GM18868 (cell line): Measurements from ENCODE around the gene S1PR5.
A peak's percentile ranks its signal among the peaks of the same experiment; 100 is the strongest.

Experiments used
- ATAC-seq: cut with Tn5 transposase; IDR thresholded peaks from one replicate; pipeline ENCODE4 v1.9.1; 2021; ENCODE audit warnings: mild to moderate bottlenecking, moderate library complexity; ENCODE audit not compliant: unreplicated experiment

Gene S1PR5

GRCh38 chr19:10516671-10517286, 468 bp downstream of the S1PR5 start:
- ATAC-seq: no peak

- no peak for ATAC-seq
These were observed 1.2 kb downstream of the S1PR5 start for GRCh38 chr19:10516064-10516385.

GRCh38 chr19:10514211-10515145, 2.8 kb downstream of the S1PR5 start:
- ATAC-seq: no peak

GRCh38 chr19:10513223-10513622, 4.0 kb downstream of the S1PR5 start:
- no peak for ATAC-seq

DNA sequence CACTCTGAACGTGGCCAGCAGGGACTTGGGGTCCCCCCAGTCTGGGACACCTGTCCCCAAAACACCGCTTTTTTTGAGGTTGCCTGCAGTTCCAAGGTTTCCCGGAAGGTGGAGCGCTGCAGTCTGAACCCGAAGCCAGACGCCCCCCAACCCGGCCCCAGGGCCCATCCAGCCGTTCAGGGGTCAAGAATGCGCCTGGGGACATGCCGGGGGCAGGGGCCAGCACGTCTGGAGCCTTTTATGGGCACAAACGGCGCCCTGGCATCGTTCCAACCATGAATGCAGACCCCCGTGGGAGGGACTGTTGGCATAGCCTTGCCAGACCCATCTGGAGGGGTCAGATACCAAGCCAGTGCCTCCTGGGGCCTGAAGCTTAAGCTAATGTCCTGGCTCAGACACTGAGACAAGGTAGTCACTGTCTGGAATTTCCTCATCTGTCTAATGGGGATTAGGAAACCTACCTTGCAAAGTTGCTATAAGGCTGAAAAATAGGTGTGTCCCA, 6.9 kb downstream of the S1PR5 start:
- ATAC-seq: no peak

DNA sequence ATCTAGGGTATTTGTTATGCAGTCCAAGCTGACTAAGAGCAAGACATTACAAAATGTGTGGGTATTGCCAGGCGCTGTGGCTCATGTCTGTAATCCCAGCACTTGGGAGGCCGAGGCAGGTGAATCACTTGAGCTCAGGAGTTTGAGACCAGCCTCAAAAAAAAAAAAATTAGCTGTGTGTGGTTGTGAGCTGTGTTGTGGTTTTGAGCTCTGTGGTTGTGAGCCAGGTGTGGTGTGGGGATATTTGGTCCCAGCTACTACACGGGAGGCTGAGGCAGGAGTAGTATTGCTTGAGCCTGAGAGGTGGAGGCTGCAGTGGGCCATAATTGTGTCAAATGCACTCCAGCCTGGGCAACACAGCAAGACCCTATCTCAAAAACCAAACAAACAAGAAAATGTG, 8.5 kb downstream of the S1PR5 start:
- no peak for ATAC-seq

- no peak for ATAC-seq
These were observed 9.2 kb downstream of the S1PR5 start for GRCh38 chr19:10508036-10508435.

DNA sequence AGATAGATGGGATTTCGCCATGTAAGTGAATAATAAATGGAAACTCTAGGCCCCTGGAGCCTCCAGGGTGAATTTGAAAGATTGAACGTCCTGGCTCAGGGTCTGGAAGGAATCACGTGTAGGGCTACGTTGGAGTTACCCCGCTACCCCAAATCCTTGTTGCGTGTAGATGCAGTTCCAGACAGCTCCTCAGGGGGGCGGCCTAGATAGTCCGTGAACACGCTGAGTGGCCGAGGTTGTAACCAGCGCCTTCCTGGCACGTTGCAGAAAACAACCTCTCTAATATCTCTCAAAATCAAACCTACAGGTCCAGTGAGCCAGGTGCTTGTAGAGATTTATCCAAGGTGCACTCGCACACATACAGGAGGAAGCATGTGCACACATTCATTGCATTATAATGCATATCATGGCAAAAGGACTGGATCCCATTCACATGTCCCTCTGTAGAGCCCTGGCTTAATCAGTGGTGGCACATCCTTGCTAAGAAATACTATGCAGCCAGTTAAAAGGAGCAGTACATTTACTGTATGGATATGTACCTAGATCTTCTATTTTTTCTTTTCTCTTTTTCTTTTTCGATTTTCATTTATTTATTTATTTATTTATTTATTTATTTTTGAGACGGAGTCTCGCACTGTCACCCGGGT, 11.5 kb downstream of the S1PR5 start:
- no peak for ATAC-seq

- peak; percentile 26 for ATAC-seq
These were observed 14.1 kb downstream of the S1PR5 start, which contains the start of gene KEAP1 for GRCh38 chr19:10503002-10503789. TSS of gene KEAP1 (minus strand) at chr19:10503356. CDS start at chr19:10500033, 3,323 bp downstream.

DNA sequence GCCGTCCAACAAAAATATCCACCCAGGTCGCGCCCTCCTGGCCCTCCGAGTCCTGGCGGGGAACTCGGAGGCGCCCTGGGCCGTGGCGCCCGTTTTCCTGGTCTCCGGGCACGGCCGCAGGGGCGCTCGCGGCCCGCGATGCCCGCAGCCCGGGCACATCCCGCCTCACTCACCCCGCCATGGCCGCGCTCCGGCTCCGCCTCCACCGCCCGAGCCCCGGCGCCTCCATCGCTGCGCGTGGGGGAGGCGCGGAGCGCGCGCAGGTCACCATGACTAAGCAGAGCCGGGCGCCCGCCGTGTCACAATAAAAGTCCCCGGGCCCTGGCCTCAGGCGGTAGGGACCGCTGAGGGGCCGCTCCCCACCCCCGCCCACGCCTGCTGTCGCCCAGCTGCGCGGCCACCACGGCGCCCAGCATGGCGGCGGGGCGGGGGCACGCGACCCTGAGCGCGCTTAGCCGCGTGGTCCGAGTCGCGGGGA, 14.7 kb downstream of the S1PR5 start:
- ATAC-seq: peak; percentile 78

DNA sequence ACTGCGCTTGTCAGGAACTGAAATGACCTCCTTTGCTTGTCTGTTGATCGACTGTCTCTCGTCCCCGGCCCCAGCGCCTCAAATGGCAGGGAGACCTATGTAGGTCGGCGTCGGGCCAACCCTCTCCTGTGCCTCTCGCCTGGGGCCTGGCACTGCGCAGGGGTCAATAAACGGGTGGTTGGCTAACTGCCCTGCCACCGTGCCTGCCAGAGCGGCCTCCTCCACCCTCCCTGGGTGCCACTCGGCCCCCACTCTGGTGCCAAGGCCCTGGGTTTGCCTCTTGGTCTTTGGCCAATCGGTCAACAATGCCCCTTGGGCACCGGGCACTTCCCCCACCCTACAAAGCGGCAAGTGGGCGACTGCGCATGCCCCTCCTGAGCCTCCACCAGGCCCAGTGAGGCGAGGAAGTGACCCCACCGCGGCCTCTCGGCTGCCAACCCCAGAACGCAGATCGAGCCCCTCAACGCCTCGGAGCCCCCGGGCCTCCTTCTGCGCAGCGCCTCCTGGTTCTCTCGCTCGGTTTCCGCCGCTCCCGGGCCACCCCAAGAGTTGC, 15.2 kb downstream of the S1PR5 start:
- ATAC-seq: peak; percentile 36

DNA sequence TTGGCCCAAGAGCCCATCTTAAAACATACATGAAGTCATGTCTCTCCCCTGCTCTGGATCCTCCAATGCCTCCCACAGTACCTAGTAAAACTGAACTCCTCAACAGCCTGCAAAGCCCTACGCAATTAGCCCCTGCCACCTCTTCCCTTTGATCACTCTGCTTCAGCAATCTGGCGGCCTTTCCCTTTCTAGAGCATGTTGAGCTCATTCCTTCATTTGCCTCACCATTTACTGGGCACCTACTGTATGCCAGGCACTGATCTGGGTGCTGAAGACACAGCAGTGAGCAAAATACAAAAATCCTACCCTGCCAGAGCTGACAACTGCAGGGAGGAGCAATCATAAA, 17.0 kb downstream of the S1PR5 start:
- no peak for ATAC-seq

DNA sequence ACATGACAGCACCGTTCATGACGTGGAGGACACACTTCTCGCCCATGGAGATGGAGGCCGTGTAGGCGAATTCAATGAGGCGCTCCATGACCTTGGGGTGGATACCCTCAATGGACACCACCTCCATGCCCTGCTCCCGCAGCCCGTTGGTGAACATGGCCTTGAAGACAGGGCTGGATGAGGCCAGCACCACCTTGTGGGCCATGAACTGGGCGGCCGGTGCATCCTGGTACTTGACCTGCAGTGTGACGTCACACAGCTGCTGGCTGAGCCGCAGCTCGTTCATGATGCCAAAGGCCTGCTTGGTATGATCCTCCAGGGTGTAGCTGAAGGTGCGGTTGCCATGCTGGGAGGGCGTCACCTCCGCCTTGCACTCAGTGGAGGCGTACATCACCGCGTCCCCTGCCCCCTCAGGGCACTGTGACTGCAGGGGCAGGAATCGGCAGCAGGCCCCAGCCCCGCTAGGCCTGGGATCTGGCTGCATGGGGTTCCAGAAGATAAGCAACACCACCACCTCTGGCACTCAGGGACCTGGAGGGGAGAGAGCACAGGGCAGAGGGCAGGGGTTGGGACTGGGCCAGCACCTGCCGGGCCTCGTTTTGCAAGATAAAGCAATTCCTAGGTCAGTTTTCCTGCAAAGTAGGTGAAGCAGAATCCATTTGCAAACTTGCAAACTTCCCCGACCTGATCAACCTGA, 17.5 kb downstream of the S1PR5 start:
- ATAC-seq: no peak

DNA sequence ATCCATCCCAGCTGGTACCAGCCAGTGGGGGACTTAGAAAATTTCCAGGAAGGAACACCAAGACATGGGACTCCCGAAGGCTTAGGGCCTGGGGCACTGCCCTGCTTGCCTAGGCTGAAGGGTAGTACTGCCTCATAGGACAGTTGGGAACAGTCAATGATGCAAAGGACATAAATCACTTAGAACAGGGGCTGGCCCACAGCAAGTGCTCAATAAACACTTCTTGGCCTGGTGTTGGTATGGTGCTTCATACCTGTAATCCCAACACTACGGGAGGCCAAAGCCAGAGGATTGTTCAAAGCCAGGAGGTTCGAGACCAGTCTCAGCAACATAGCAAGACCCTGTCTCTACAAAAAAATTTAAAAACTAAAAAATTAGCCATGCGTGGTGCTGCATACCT, 19.9 kb downstream of the S1PR5 start:
- no peak for ATAC-seq

- ATAC-seq: no peak
These were observed 25.7 kb downstream of the S1PR5 start for GRCh38 chr19:10491472-10492047.

- no peak for ATAC-seq
These were observed 30.7 kb downstream of the S1PR5 start for GRCh38 chr19:10486551-10486950.

DNA sequence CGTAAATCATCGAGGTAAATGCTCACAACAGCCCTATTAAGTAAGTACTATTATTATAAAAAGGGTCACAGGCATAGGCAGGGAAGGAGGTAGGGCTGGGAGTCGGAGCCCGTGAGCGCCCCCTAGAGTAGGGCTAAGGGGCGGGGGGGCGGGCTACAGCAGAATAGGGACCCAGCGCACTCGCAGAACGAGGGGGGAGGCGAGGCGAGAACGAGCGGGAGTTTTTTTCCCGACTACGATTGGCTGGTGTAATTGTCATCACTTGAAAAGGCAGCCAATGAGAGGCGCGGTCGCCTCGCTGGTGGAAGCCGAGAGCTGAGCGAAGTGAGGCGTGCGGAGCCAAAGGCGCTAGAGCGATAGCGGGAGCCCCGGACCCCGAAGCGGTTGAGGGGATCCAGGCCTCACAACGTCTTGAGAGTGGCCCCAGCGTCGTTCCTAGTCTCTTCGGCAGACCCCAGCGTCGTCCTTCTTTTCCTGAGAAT, 38.3 kb downstream of the S1PR5 start:
- ATAC-seq: no peak

GRCh38 chr19:10478476-10478875, 38.8 kb downstream of the S1PR5 start:
- ATAC-seq: no peak

DNA sequence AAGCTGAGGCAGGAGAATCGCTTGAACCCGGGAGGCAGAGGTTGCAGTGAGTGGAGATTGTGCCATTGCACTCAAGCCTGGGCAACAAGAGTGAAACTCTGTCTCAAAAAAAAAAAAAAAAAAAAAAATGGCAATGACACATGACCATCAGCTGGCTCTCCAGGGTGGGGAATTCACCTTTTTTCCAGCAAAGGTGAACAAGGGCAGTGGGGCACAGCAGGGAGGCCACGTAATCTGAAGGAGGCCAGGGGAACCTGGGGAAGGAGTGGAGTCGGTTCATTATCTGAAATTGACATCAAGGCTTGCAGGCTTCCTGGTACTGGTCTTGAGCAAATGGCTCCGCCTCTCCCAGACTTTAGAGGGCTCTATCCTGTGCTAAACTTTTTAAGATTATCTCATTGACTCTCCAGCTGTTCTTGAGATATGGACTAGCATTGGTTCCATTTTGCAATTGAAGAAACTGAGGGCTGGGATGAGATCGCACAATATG, 42.2 kb downstream of the S1PR5 start:
- ATAC-seq: no peak
